B cell (primary cell): ENCODE results near the gene PDS5A. TPM values are rescaled to one million over a fixed set of nuclear protein-coding genes. Genes with fewer than 3 reads are reported as not detected.
"Not testable (repeated sequence)": the region's sequence is repeated elsewhere in the genome, so short reads cannot be mapped to it uniquely, and the experiment has no call there.

Experiments
- ATAC-seq: fragments of 200-7000 bp; cut with Tn5 transposase; one replicate; pipeline ENCODE4 v1.10.0; 2021; ENCODE audit warnings: low read depth, mild to moderate bottlenecking, moderate number of reproducible peaks, moderate library complexity
- CTCF ChIA-PET: fragments of 350-600 bp; sonication (Branson Sonifier 250); formaldehyde crosslinking; loops from one replicate; lab custom pipeline; 2021; ENCODE audit warnings: antibody characterized with exemption, inconsistent platforms; lab: Charles Lee
- POLR2A ChIA-PET: fragments of 350-600 bp; sonication (Branson Sonifier 250); formaldehyde crosslinking; loops from one replicate; lab custom pipeline; 2021; ENCODE audit warnings: antibody characterized with exemption; lab: Charles Lee
- DNase-seq: peaks from one replicate; pipeline ENCODE4 v3.0.0; 2013
- H2AFZ ChIP-seq: 2 replicates; pipeline ENCODE4 v1.6.1; 2012; ENCODE audit warnings: mild to moderate bottlenecking, low read depth, low read length; ENCODE audit not compliant: insufficient read depth, poor library complexity, severe bottlenecking
- H3K27ac ChIP-seq, 2 donors: 1 replicate in 1 of 2; 2 replicates in 1 of 2; pipeline ENCODE4 v1.5.1; 2012 to 2013; ENCODE audit warnings: low read length in 2 of 2, mild to moderate bottlenecking in 2 of 2, moderate library complexity in 1 of 2
- H3K27me3 ChIP-seq, 4 experiments: fragments of 200-600 bp in 1 of 4; sonication (generic) in 1 of 4; replicated peaks in 1 of 4; 1 replicate in 2 of 4; 2 replicates in 2 of 4; pipeline versions ENCODE4 v1.6.1 to v1.7.0; 2013 to 2016; ENCODE audit warnings: low read length in 3 of 4, mild to moderate bottlenecking in 2 of 4, mixed read lengths in 1 of 4, moderate library complexity in 1 of 4; ENCODE audit not compliant: insufficient read depth in 4 of 4, control insufficient read depth in 3 of 4; ENCODE audit errors: control extremely low read depth in 1 of 4
- H3K36me3 ChIP-seq, 2 experiments: replicated peaks in 1 of 2; 1 replicate in 1 of 2; 2 replicates in 1 of 2; pipeline versions ENCODE4 v1.6.1 to v1.7.1; 2013; ENCODE audit warnings: low read length in 1 of 2; ENCODE audit not compliant: insufficient read depth in 2 of 2, control insufficient read depth in 1 of 2; ENCODE audit errors: control extremely low read depth in 1 of 2, extremely low read depth in 1 of 2
- H3K4me1 ChIP-seq, 2 donors: fragments of 200-600 bp in 1 of 2; sonication (generic) in 1 of 2; 1 replicate in 1 of 2; 2 replicates in 1 of 2; pipeline versions ENCODE4 v1.5.1 to v1.6.1; 2013 to 2017; ENCODE audit warnings: low read length in 2 of 2; ENCODE audit not compliant: control insufficient read depth in 2 of 2, insufficient read depth in 2 of 2
- H3K4me2 ChIP-seq: replicated peaks from 2 replicates; pipeline ENCODE3; 2012; ENCODE audit warnings: mild to moderate bottlenecking, low read depth, low read length; ENCODE audit not compliant: poor library complexity, severe bottlenecking
- H3K4me3 ChIP-seq, 5 experiments: fragments of 200-600 bp in 1 of 5; sonication (generic) in 1 of 5; 1 replicate in 3 of 5; 2 replicates in 2 of 5; pipeline versions ENCODE4 v1.5.1 to v1.7.0; 2011 to 2016; ENCODE audit warnings: low read length in 4 of 5, mild to moderate bottlenecking in 4 of 5, low read depth in 2 of 5, control low read depth in 1 of 5, moderate library complexity in 1 of 5; ENCODE audit not compliant: insufficient read depth in 1 of 5; ENCODE audit errors: control extremely low read depth in 1 of 5, extremely low read depth in 1 of 5
- H3K79me2 ChIP-seq: fragments of 200-600 bp; sonication (generic); one replicate; pipeline ENCODE4 v1.6.0; 2016; ENCODE audit warnings: low read length; ENCODE audit not compliant: control insufficient read depth, insufficient read depth
- H3K9ac ChIP-seq: fragments of 200-600 bp; sonication (generic); 2 replicates; pipeline ENCODE4 v1.6.1; 2017; ENCODE audit warnings: mild to moderate bottlenecking, low read length, moderate library complexity
- H3K9me3 ChIP-seq, 3 donors: one replicate each; pipeline versions ENCODE4 v1.6.1 to v1.7.1; 2013; ENCODE audit warnings: low read length in 2 of 3; ENCODE audit not compliant: control insufficient read depth in 2 of 3, insufficient read depth in 1 of 3; ENCODE audit errors: control extremely low read depth in 1 of 3
- H4K20me1 ChIP-seq: 2 replicates; pipeline ENCODE4 v1.6.0; 2012; ENCODE audit warnings: mild to moderate bottlenecking, low read length; ENCODE audit not compliant: insufficient read depth, control insufficient read depth, poor library complexity, severe bottlenecking
- H3K27ac Mint-ChIP-seq: one replicate; pipeline ENCODE4 v1.8.0; 2021; ENCODE audit warnings: mixed read lengths
- H3K27me3 Mint-ChIP-seq: one replicate; pipeline ENCODE4 v1.8.0; 2021; ENCODE audit warnings: mixed read lengths
- H3K4me1 Mint-ChIP-seq: one replicate; pipeline ENCODE4 v1.8.0; 2021; ENCODE audit warnings: mixed read lengths
- H3K4me3 Mint-ChIP-seq: one replicate; pipeline ENCODE4 v1.8.0; 2021; ENCODE audit warnings: mixed read lengths
- H3K9me3 Mint-ChIP-seq: one replicate; pipeline ENCODE4 v1.8.0; 2022; ENCODE audit warnings: mixed read lengths; ENCODE audit not compliant: insufficient read depth
- EZH2 ChIP-seq: IDR thresholded peaks from 2 replicates; pipeline ENCODE4 v1.6.1; 2012; ENCODE audit warnings: borderline replicate concordance, low read depth, mild to moderate bottlenecking, moderate library complexity, low read length; ENCODE audit not compliant: insufficient read depth, poor library complexity, severe bottlenecking
- WGBS: methylation state at CpG from one replicate; pipeline ENCODE4 v1.1.5; 2013; ENCODE audit warnings: missing lambda C conversion rate; ENCODE audit not compliant: insufficient coverage; 5-methylcytosine and 5-hydroxymethylcytosine counted together
- intact Hi-C: fragments of 100-400 bp; cut with micrococcal nuclease; formaldehyde crosslinking; loops from one replicate; pipeline ENCODE4 v1.10.0; 2022
- polyA plus RNA-seq: library from polyadenylated mRNA; depleted of rRNA; stranded (reverse); fragments of >200 nt; gene quantifications from 2 replicates; pipeline ENCODE4 v1.2.3, GENCODE V29; 2012
- total RNA-seq, 2 donors: library from RNA; stranded (reverse); fragments of 120-200 nt in 1 of 2; gene quantifications; 1 replicate in 1 of 2; 2 replicates in 1 of 2; pipeline versions ENCODE4 v1.2.3 to v1.2.4, GENCODE V29; 2013 to 2022
- TF ChIP-seq, protein P1 (sequence below): fragments of 200-600 bp; IDR thresholded peaks from one replicate; pipeline ENCODE4 v1.8.0; 2022; ENCODE audit warnings: antibody characterized with exemption, mild to moderate bottlenecking

Gene PDS5A
- total and polyA plus RNA-seq, 2 donors (not counting 1 experiment from before 2014, with no cell fraction given) = 19.4 to 111 TPM

DNA sequence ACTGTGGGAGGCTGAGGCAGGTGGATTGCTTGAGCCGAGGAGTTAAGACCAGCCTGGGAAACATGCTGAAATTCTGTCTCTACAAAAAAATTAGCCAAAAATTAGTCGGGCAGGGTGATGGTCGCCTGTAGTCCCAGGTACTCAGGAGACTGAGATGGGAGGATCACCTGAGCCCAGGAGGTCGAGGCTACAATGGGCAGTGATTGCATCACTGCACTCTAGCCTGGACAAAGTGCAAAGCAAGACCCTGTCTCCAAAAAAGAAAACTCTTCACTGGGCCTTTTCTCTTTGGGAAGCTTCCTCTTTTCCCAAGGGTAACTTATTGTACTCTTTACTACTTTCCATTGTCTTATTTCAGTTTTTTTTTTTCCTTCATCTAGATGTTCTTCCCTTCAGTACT, 190.9 kb downstream of the PDS5A start:
- ChIA-PET POLR2A (no interaction called here), CTCF (interaction anchor here (0.5 kb wide), 1 partner anchor 25 kb away, joined by 5 read pairs; no protein-coding TSS in a partner anchor)
- Mint-ChIP-seq H3K27me3 (no peaks in the 10 kb centered on the region), H3K4me3 (no peak overlapping the region), H3K4me1 (no peaks in the 10 kb centered on the region), H3K9me3 (no peaks in the 10 kb centered on the region), H3K27ac (no peak overlapping the region)
- intact Hi-C loops = no loop called here
- H3K36me3 ChIP-seq = no peaks in the 10 kb centered on the region
- DNase-seq (no peak), ATAC-seq (no peak)
- no peak overlapping the region for H3K4me3 ChIP-seq
- H3K9me3 ChIP-seq = peaks cover 0 to 2% (median 0%) of the 10 kb centered on the region in 3 donors
- no peaks in the 10 kb centered on the region for H3K4me1 ChIP-seq
- TF ChIP-seq, protein P1, sequence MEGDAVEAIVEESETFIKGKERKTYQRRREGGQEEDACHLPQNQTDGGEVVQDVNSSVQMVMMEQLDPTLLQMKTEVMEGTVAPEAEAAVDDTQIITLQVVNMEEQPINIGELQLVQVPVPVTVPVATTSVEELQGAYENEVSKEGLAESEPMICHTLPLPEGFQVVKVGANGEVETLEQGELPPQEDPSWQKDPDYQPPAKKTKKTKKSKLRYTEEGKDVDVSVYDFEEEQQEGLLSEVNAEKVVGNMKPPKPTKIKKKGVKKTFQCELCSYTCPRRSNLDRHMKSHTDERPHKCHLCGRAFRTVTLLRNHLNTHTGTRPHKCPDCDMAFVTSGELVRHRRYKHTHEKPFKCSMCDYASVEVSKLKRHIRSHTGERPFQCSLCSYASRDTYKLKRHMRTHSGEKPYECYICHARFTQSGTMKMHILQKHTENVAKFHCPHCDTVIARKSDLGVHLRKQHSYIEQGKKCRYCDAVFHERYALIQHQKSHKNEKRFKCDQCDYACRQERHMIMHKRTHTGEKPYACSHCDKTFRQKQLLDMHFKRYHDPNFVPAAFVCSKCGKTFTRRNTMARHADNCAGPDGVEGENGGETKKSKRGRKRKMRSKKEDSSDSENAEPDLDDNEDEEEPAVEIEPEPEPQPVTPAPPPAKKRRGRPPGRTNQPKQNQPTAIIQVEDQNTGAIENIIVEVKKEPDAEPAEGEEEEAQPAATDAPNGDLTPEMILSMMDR = no peak
- no peak for TF ChIP-seq EZH2
- H2AFZ ChIP-seq = no peak overlapping the region
- no peak overlapping the region for H3K9ac ChIP-seq
- no peaks in the 10 kb centered on the region for H3K27me3 ChIP-seq
- no peak overlapping the region for H3K4me2 ChIP-seq
- no peaks in the 10 kb centered on the region for H4K20me1 ChIP-seq
- H3K27ac ChIP-seq = no peak overlapping the region
- 73% methylated on average over 4 of the region's 4 CpGs for WGBS
- no peaks in the 10 kb centered on the region for H3K79me2 ChIP-seq

DNA sequence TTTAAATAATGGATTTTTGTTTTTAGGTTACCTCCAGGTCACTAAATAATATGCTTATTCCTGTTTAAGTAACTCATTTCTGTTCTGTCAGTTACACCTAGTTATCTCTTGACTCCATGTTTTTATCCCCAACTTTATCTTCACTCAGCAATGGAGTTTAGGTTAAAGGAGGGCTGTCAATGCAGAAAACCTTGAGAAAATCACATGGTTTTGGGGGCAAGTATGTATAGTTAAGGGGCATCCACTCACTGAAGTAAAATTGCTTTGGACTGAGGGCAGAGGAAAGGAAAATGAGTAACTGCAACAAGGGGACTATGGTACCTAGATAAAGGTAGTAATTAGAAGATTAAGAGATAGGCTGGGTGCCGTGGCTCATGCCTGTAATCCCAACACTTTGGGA, 192.6 kb downstream of the PDS5A start:
- ATAC-seq = no peak
- no peak for TF ChIP-seq EZH2
- TF ChIP-seq, protein P1 = no peak
- POLR2A ChIA-PET = interaction anchor here (0.6 kb wide), 1 partner anchor 37 kb away, joined by 3 read pairs; no protein-coding TSS in a partner anchor

DNA sequence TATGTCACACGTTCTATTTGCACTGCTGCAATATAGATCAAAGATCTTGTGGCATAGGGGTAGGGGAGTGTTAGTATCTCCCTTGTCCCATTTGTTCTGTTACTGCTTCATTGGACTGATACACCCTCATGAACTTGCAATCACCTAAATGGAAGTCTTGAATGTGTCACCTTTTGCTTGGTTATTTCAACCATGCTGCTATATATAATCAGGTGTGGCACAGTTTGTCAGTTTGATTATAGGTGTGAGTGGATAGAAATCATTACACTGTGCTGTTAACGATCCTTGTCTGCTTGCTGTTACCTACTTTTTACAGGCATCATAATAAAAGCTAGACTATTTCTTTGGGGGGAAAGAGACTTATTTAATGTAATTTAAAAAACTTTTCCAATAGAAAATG, 195.7 kb downstream of the PDS5A start:
- H2AFZ ChIP-seq, H3K27ac Mint-ChIP-seq, H3K27ac ChIP-seq, H3K4me1 Mint-ChIP-seq, H4K20me1 ChIP-seq, DNase-seq, H3K9me3 ChIP-seq, H3K27me3 Mint-ChIP-seq, H3K4me1 ChIP-seq, ATAC-seq, H3K9me3 Mint-ChIP-seq, H3K9ac ChIP-seq, H3K4me3 ChIP-seq, H3K79me2 ChIP-seq, H3K27me3 ChIP-seq, H3K4me3 Mint-ChIP-seq, CTCF ChIA-PET, POLR2A ChIA-PET, intact Hi-C loops, H3K4me2 ChIP-seq: not testable (repeated sequence)
- WGBS = no CpG with 5 or more reads among the region's 2 CpGs
- peaks cover 11 to 15% of the 10 kb centered on the region in 2 experiments for H3K36me3 ChIP-seq

More for the DNA sequence above, 192.6 kb downstream of the PDS5A start:
- CTCF ChIA-PET = no interaction called here
- DNase-seq = no peak
- no peaks in the 10 kb centered on the region for H3K27me3 Mint-ChIP-seq
- intact Hi-C loops = no loop called here
- H2AFZ ChIP-seq = no peak overlapping the region
- H3K79me2 ChIP-seq = no peaks in the 10 kb centered on the region
- H3K9ac ChIP-seq = no peak overlapping the region
- H3K27me3 ChIP-seq = no peaks in the 10 kb centered on the region
- H3K36me3 ChIP-seq = no peaks in the 10 kb centered on the region
- H3K4me3 ChIP-seq = no peak overlapping the region
- H4K20me1 ChIP-seq = no peaks in the 10 kb centered on the region
- no peaks in the 10 kb centered on the region for H3K9me3 ChIP-seq
- no peak overlapping the region for H3K4me3 Mint-ChIP-seq
- no peak overlapping the region for H3K4me2 ChIP-seq
- H3K4me1 ChIP-seq = no peaks in the 10 kb centered on the region
- H3K9me3 Mint-ChIP-seq = no peaks in the 10 kb centered on the region
- no CpG with 5 or more reads among the region's 1 CpG for WGBS
- no peaks in the 10 kb centered on the region for H3K4me1 Mint-ChIP-seq
- H3K27ac Mint-ChIP-seq = no peak overlapping the region
- no peak overlapping the region for H3K27ac ChIP-seq
